MM.1S (cell line): ENCODE measurements around the gene DNAH10.

ENCODE experiments used
- DNase-seq: peaks from one replicate; pipeline ENCODE4 v3.0.0-alpha.2; 2015
- H2AFZ ChIP-seq: fragments of 300-600 bp; sonication (generic); 2 replicates; pipeline ENCODE4 v1.6.0; 2016; ENCODE audit warnings: antibody characterized with exemption, low read length
- H3F3A ChIP-seq: fragments of 300-600 bp; sonication (generic); 2 replicates; pipeline ENCODE4 v1.6.1; 2016; ENCODE audit warnings: mild to moderate bottlenecking, antibody characterized with exemption, low read length, moderate library complexity, mixed read lengths; ENCODE audit not compliant: insufficient read depth
- H3K27ac ChIP-seq: fragments of 300-600 bp; sonication (generic); 2 replicates; pipeline ENCODE4 v1.5.1; 2016; ENCODE audit warnings: mild to moderate bottlenecking, low read length
- H3K27me3 ChIP-seq: fragments of 300-600 bp; sonication (generic); replicated peaks from 2 replicates; pipeline ENCODE4 v1.6.0; 2016; ENCODE audit warnings: low read length; ENCODE audit not compliant: insufficient read depth
- H3K36me3 ChIP-seq: fragments of 300-600 bp; sonication (generic); replicated peaks from 2 replicates; pipeline ENCODE4 v1.6.1; 2016; ENCODE audit warnings: mild to moderate bottlenecking, low read length, mixed read lengths; ENCODE audit not compliant: insufficient read depth
- H3K4me1 ChIP-seq: fragments of 300-600 bp; sonication (generic); 2 replicates; pipeline ENCODE4 v1.6.1; 2016; ENCODE audit warnings: low read length, mixed read lengths
- H3K4me2 ChIP-seq: fragments of 300-600 bp; sonication (generic); 2 replicates; pipeline ENCODE4 v1.6.0; 2016; ENCODE audit warnings: low read depth, low read length
- H3K4me3 ChIP-seq: fragments of 300-600 bp; sonication (generic); 2 replicates; pipeline ENCODE4 v1.5.1; 2016; ENCODE audit warnings: low read length, mixed read lengths
- H3K79me2 ChIP-seq: fragments of 300-600 bp; sonication (generic); 2 replicates; pipeline ENCODE4 v1.6.1; 2016; ENCODE audit warnings: mixed run types, low read length, mixed read lengths
- H3K9ac ChIP-seq: fragments of 300-600 bp; sonication (generic); 2 replicates; pipeline ENCODE4 v1.6.1; 2016; ENCODE audit warnings: low read length, mixed read lengths
- H3K9me2 ChIP-seq: fragments of 300-600 bp; sonication (generic); replicated peaks from 2 replicates; pipeline ENCODE4 v1.6.1; 2016; ENCODE audit warnings: mild to moderate bottlenecking, low read length, mixed read lengths; ENCODE audit not compliant: insufficient read depth
- H3K9me3 ChIP-seq: fragments of 300-600 bp; sonication (generic); replicated peaks from 2 replicates; pipeline ENCODE4 v1.6.1; 2016; ENCODE audit warnings: mild to moderate bottlenecking, low read length, mixed read lengths; ENCODE audit not compliant: insufficient read depth
- H4K20me1 ChIP-seq: fragments of 300-600 bp; sonication (generic); 2 replicates; pipeline ENCODE4 v1.6.1; 2016; ENCODE audit warnings: mild to moderate bottlenecking, low read length, moderate library complexity, mixed read lengths; ENCODE audit not compliant: insufficient read depth
- EZH2 ChIP-seq: fragments of 300-600 bp; sonication (generic); optimal IDR thresholded peaks from 2 replicates; pipeline ENCODE3; 2017; ENCODE audit warnings: low read depth, mild to moderate bottlenecking, antibody characterized with exemption, low read length, mixed read lengths
- EZH2phosphoT487 ChIP-seq: fragments of 300-600 bp; sonication (generic); IDR thresholded peaks from 2 replicates; pipeline ENCODE4 v1.6.1; 2018; ENCODE audit warnings: antibody characterized with exemption, low read length
- TF ChIP-seq, protein P1 (sequence below): fragments of 300-600 bp; sonication (generic); IDR thresholded peaks from 2 replicates; pipeline ENCODE4 v1.5.1; 2016; ENCODE audit warnings: antibody characterized with exemption, low read length, mixed read lengths

Gene DNAH10

GRCh38 chr12:123929946-123930583 is 168.0 kb downstream of the DNAH10 start:
- H3K79me2 ChIP-seq: no peaks in the 10 kb centered on the region
- H3K27me3 ChIP-seq: no peaks in the 10 kb centered on the region
- H2AFZ ChIP-seq: no peak overlapping the region
- H3K9me3 ChIP-seq: no peaks in the 10 kb centered on the region
- no peak overlapping the region for H3K4me2 ChIP-seq
- H3K9ac ChIP-seq: no peak overlapping the region
- peaks cover 13% of the 10 kb centered on the region for H3F3A ChIP-seq
- no peak for TF ChIP-seq EZH2
- no peak for TF ChIP-seq EZH2phosphoT487
- TF ChIP-seq, protein P1, sequence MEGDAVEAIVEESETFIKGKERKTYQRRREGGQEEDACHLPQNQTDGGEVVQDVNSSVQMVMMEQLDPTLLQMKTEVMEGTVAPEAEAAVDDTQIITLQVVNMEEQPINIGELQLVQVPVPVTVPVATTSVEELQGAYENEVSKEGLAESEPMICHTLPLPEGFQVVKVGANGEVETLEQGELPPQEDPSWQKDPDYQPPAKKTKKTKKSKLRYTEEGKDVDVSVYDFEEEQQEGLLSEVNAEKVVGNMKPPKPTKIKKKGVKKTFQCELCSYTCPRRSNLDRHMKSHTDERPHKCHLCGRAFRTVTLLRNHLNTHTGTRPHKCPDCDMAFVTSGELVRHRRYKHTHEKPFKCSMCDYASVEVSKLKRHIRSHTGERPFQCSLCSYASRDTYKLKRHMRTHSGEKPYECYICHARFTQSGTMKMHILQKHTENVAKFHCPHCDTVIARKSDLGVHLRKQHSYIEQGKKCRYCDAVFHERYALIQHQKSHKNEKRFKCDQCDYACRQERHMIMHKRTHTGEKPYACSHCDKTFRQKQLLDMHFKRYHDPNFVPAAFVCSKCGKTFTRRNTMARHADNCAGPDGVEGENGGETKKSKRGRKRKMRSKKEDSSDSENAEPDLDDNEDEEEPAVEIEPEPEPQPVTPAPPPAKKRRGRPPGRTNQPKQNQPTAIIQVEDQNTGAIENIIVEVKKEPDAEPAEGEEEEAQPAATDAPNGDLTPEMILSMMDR: no peak
- peaks cover 5% of the 10 kb centered on the region; the same call in 1 of the 2 replicates for H3K4me1 ChIP-seq
- no peaks in the 10 kb centered on the region for H3K36me3 ChIP-seq
- no peak overlapping the region for H3K27ac ChIP-seq
- H4K20me1 ChIP-seq: no peaks in the 10 kb centered on the region
- no peaks in the 10 kb centered on the region for H3K9me2 ChIP-seq
- H3K4me3 ChIP-seq: no peak overlapping the region
- DNase-seq: no peak

GRCh38 chr12:123931686-123932321 is 169.7 kb downstream of the DNAH10 start:
- no peaks in the 10 kb centered on the region for H4K20me1 ChIP-seq
- no peak overlapping the region for H2AFZ ChIP-seq
- H3K27me3 ChIP-seq: no peaks in the 10 kb centered on the region
- DNase-seq: no peak
- H3K9me2 ChIP-seq: no peaks in the 10 kb centered on the region
- no peaks in the 10 kb centered on the region for H3K79me2 ChIP-seq
- H3K27ac ChIP-seq: no peak overlapping the region
- no peak overlapping the region for H3K9ac ChIP-seq
- H3K4me1 ChIP-seq: peaks cover 5% of the 10 kb centered on the region; the same call in 1 of the 2 replicates
- TF ChIP-seq EZH2 (no peak), EZH2phosphoT487 (no peak)
- TF ChIP-seq, protein P1: no peak
- H3K4me2 ChIP-seq: no peak overlapping the region
- no peaks in the 10 kb centered on the region for H3K9me3 ChIP-seq
- no peak overlapping the region for H3K4me3 ChIP-seq
- H3F3A ChIP-seq: peaks cover 13% of the 10 kb centered on the region
- no peaks in the 10 kb centered on the region for H3K36me3 ChIP-seq

- Histone ChIP-seq H3K27ac (no peak overlapping the region), H2AFZ (no peak overlapping the region), H3K36me3 (no peaks in the 10 kb centered on the region), H3K4me2 (no peak overlapping the region), H3K79me2 (no peaks in the 10 kb centered on the region), H3K27me3 (no peaks in the 10 kb centered on the region), H3K9me3 (no peaks in the 10 kb centered on the region), H4K20me1 (no peaks in the 10 kb centered on the region), H3F3A (peaks cover 11% of the 10 kb centered on the region), H3K4me1 (peaks cover 5% of the 10 kb centered on the region; the same call in 1 of the 2 replicates), H3K9me2 (no peaks in the 10 kb centered on the region), H3K4me3 (no peak overlapping the region), H3K9ac (no peak overlapping the region)
- TF ChIP-seq, protein P1: no peak
- TF ChIP-seq EZH2phosphoT487 (no peak), EZH2 (no peak)
- no peak for DNase-seq
Observed at GRCh38 chr12:123933214-123933613, 171.1 kb downstream of the DNAH10 start.
